GM21447 (cell line): ENCODE measurements around the gene TTC39B.

ENCODE experiments used
- ATAC-seq: cut with Tn5 transposase; IDR thresholded peaks from one replicate; pipeline ENCODE4 v1.9.1; 2021; ENCODE audit not compliant: unreplicated experiment

The TTC39B gene

GRCh38 chr9:15304632-15305031 is 2.4 kb downstream of the TTC39B start:
- peak; percentile 25 for ATAC-seq

GRCh38 chr9:15300218-15300617 is 6.8 kb downstream of the TTC39B start:
- no peak for ATAC-seq

GRCh38 chr9:15299374-15299939 is 7.6 kb downstream of the TTC39B start:
- peak; percentile 90 for ATAC-seq

- no peak for ATAC-seq
These were observed 8.7 kb downstream of the TTC39B start for GRCh38 chr9:15298362-15298761.

- ATAC-seq, result peak; percentile 21
These were observed 11.1 kb downstream of the TTC39B start for GRCh38 chr9:15295761-15296405.

GRCh38 chr9:15294604-15295003 is 12.4 kb downstream of the TTC39B start:
- ATAC-seq, result no peak

- no peak for ATAC-seq
These were observed 13.2 kb downstream of the TTC39B start for GRCh38 chr9:15293804-15294316.

- no peak for ATAC-seq
These were observed 13.9 kb downstream of the TTC39B start for GRCh38 chr9:15293084-15293483.

- no peak for ATAC-seq
These were observed 17.4 kb downstream of the TTC39B start for GRCh38 chr9:15289603-15290002.

GRCh38 chr9:15287309-15287708 is 19.7 kb downstream of the TTC39B start:
- no peak for ATAC-seq

GRCh38 chr9:15286161-15286821 is 20.7 kb downstream of the TTC39B start:
- ATAC-seq, result no peak

- no peak for ATAC-seq
These were observed 24.3 kb downstream of the TTC39B start for GRCh38 chr9:15282567-15283285.

GRCh38 chr9:15280647-15281046 is 26.4 kb downstream of the TTC39B start:
- ATAC-seq, result no peak

- no peak for ATAC-seq
These were observed 28.2 kb downstream of the TTC39B start for GRCh38 chr9:15278839-15279238.

- no peak for ATAC-seq
These were observed 28.8 kb downstream of the TTC39B start for GRCh38 chr9:15278091-15278687.

- peak; percentile 51 for ATAC-seq
These were observed 29.5 kb downstream of the TTC39B start for GRCh38 chr9:15277400-15278090.

- no peak for ATAC-seq
These were observed 30.6 kb downstream of the TTC39B start for GRCh38 chr9:15276328-15276938.

GRCh38 chr9:15274425-15274824 is 32.6 kb downstream of the TTC39B start:
- ATAC-seq, result no peak

GRCh38 chr9:15272377-15272928 is 34.6 kb downstream of the TTC39B start:
- no peak for ATAC-seq

GRCh38 chr9:15271403-15271802 is 35.6 kb downstream of the TTC39B start:
- ATAC-seq, result no peak
